Measurements from ENCODE around the gene DCLRE1B.

DNA sequence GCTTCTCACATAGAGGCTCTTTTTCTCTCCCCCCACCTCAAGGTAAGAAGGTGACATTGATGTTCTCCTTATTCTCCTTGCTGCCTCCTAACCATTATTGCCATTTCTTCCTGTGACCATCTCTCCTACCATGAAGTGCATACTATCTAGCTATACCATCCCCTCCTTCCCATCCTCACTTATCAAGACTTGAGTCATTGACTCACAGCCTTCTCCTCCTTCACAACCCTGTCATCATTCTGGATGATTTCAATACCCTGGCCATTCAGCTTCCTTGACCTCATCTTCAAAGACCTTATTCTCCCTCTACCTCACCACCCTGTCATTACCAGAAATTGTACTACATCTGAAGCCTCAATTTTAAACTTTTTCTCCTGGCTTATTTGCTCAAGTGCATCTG lies 13.1 kb downstream of the DCLRE1B start:
- TF ChIP-seq, protein P1, sequence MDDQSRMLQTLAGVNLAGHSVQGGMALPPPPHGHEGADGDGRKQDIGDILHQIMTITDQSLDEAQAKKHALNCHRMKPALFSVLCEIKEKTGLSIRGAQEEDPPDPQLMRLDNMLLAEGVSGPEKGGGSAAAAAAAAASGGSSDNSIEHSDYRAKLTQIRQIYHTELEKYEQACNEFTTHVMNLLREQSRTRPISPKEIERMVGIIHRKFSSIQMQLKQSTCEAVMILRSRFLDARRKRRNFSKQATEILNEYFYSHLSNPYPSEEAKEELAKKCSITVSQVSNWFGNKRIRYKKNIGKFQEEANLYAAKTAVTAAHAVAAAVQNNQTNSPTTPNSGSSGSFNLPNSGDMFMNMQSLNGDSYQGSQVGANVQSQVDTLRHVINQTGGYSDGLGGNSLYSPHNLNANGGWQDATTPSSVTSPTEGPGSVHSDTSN (CRISPR knock-in tag; IDR thresholded peaks at IDR 0.05): no peak
- TF ChIP-seq, protein P2, sequence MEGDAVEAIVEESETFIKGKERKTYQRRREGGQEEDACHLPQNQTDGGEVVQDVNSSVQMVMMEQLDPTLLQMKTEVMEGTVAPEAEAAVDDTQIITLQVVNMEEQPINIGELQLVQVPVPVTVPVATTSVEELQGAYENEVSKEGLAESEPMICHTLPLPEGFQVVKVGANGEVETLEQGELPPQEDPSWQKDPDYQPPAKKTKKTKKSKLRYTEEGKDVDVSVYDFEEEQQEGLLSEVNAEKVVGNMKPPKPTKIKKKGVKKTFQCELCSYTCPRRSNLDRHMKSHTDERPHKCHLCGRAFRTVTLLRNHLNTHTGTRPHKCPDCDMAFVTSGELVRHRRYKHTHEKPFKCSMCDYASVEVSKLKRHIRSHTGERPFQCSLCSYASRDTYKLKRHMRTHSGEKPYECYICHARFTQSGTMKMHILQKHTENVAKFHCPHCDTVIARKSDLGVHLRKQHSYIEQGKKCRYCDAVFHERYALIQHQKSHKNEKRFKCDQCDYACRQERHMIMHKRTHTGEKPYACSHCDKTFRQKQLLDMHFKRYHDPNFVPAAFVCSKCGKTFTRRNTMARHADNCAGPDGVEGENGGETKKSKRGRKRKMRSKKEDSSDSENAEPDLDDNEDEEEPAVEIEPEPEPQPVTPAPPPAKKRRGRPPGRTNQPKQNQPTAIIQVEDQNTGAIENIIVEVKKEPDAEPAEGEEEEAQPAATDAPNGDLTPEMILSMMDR (tag by site-specific recombination; IDR thresholded peaks at IDR 0.05): no peak
- TF ChIP-seq ZNF664 (tag by site-specific recombination; IDR thresholded peaks at IDR 0.05): no peak
- TF ChIP-seq ZEB2 (tag by site-specific recombination; IDR thresholded peaks at IDR 0.05): no peak
- TF ChIP-seq, protein P3, sequence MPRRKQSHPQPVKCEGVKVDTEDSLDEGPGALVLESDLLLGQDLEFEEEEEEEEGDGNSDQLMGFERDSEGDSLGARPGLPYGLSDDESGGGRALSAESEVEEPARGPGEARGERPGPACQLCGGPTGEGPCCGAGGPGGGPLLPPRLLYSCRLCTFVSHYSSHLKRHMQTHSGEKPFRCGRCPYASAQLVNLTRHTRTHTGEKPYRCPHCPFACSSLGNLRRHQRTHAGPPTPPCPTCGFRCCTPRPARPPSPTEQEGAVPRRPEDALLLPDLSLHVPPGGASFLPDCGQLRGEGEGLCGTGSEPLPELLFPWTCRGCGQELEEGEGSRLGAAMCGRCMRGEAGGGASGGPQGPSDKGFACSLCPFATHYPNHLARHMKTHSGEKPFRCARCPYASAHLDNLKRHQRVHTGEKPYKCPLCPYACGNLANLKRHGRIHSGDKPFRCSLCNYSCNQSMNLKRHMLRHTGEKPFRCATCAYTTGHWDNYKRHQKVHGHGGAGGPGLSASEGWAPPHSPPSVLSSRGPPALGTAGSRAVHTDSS (tag by site-specific recombination; IDR thresholded peaks at IDR 0.05): no peak
- no peak for TF ChIP-seq ZBTB17 (tag by site-specific recombination; IDR thresholded peaks at IDR 0.05)
- no peak for TF ChIP-seq ZNF324 (tag by site-specific recombination; IDR thresholded peaks at IDR 0.05)

Data from HEK293 (cell line).